Astrocyte (in vitro differentiated cells and primary cell): ENCODE measurements around the gene HERC2.

ENCODE experiments used
- CTCF ChIP-seq: IDR thresholded peaks from 2 replicates; pipeline ENCODE4 v1.5.1; 2011; ENCODE audit warnings: low read depth, mild to moderate bottlenecking, inconsistent platforms, low read length, moderate library complexity; ENCODE audit not compliant: insufficient read depth
- EZH2 ChIP-seq: IDR thresholded peaks from 2 replicates; pipeline ENCODE4 v1.6.1; 2012; ENCODE audit warnings: mild to moderate bottlenecking, low read length, inconsistent platforms; ENCODE audit not compliant: insufficient read depth

GRCh38 chr15:28147801-28148200 lies 174.2 kb downstream of the HERC2 start:
- no peak for TF ChIP-seq CTCF
- no peak for TF ChIP-seq EZH2
